ENCODE measurements around the gene EFNA3. TPM values are rescaled to one million over a fixed set of nuclear protein-coding genes. Genes with fewer than 3 reads are reported as not detected.

EFNA3 gene
- total RNA-seq, 1 experiment from 2014 or later = 2.3 TPM

- H3K27ac ChIP-seq (ENCODE audit: low read length) = no peak overlapping the region
- no peak for ATAC-seq
- H3K9me3 ChIP-seq (ENCODE audit: control insufficient read depth, insufficient read depth, low read depth, low read length) = no peaks in the 10 kb centered on the region
- H3K4me1 ChIP-seq (ENCODE audit: control insufficient read depth, insufficient read depth, low read length) = peaks cover 14% of the 10 kb centered on the region
- H3K27me3 ChIP-seq (ENCODE audit: control insufficient read depth, insufficient read depth, low read length) = no peaks in the 10 kb centered on the region
- ChIA-PET CTCF (no interaction called here), POLR2A (no interaction called here)
- DNase-seq (ENCODE audit: low read depth, low spot score) = no peak
- in situ Hi-C loops (cut with HindIII; ENCODE audit: low pct_unique_long_range_greater_than_20kb, low sequenced_read_pairs) (no loop called here), intact Hi-C loops (cut with micrococcal nuclease; ENCODE audit: unreplicated experiment) (no loop called here)
- H3K36me3 ChIP-seq (ENCODE audit: control insufficient read depth, insufficient read depth, low read length) = peaks cover 2% of the 10 kb centered on the region; the same call in 1 of the 2 replicates
- TF ChIP-seq REST (IDR thresholded peaks at IDR 0.05; ENCODE audit: insufficient read depth in 1 of 2, low read depth in 2 of 2, low read length in 1 of 2) (no peak), CTCF (IDR thresholded peaks at IDR 0.05) (no peak), POLR2AphosphoS5 (IDR thresholded peaks at IDR 0.05; ENCODE audit: low read depth, low read length) (no peak), SIN3A (IDR thresholded peaks at IDR 0.05; ENCODE audit: borderline replicate concordance, insufficient read depth, low read depth, low read length) (no peak), TCF7L2 (IDR thresholded peaks at IDR 0.05; ENCODE audit: low read depth, low read length) (no peak)
- no peak overlapping the region for H3K4me3 ChIP-seq (ENCODE audit: low read depth in 2 of 2, low read length in 2 of 2)
- no TSS peak for BruUV-seq (replicated peaks)
Measured at GRCh38 chr1:155053531-155054105, 25.0 kb upstream of the EFNA3 start.

GRCh38 chr1:155057104-155057503 is 21.5 kb upstream of the EFNA3 start:
- H3K27ac ChIP-seq (ENCODE audit: low read length) = no peak overlapping the region
- in situ Hi-C loops (cut with HindIII; ENCODE audit: low pct_unique_long_range_greater_than_20kb, low sequenced_read_pairs) = no loop called here
- intact Hi-C loops (cut with micrococcal nuclease; ENCODE audit: unreplicated experiment) = no loop called here
- no peak for DNase-seq (ENCODE audit: low read depth, low spot score)
- ChIA-PET POLR2A (no interaction called here), CTCF (no interaction called here)
- H3K36me3 ChIP-seq (ENCODE audit: control insufficient read depth, insufficient read depth, low read length) = no peaks in the 10 kb centered on the region
- no peak for ATAC-seq
- peaks cover 10% of the 10 kb centered on the region for H3K4me1 ChIP-seq (ENCODE audit: control insufficient read depth, insufficient read depth, low read length)
- H3K27me3 ChIP-seq (ENCODE audit: control insufficient read depth, insufficient read depth, low read length) = no peaks in the 10 kb centered on the region
- no TSS peak for BruUV-seq (replicated peaks)
- no peak overlapping the region for H3K4me3 ChIP-seq (ENCODE audit: low read depth in 2 of 2, low read length in 2 of 2)
- H3K9me3 ChIP-seq (ENCODE audit: control insufficient read depth, insufficient read depth, low read depth, low read length) = no peaks in the 10 kb centered on the region
- TF ChIP-seq POLR2AphosphoS5 (IDR thresholded peaks at IDR 0.05; ENCODE audit: low read depth, low read length) = no peak
- no peak for TF ChIP-seq SIN3A (IDR thresholded peaks at IDR 0.05; ENCODE audit: borderline replicate concordance, insufficient read depth, low read depth, low read length)
- no peak for TF ChIP-seq CTCF (IDR thresholded peaks at IDR 0.05)
- no peak for TF ChIP-seq REST (IDR thresholded peaks at IDR 0.05; ENCODE audit: insufficient read depth in 1 of 2, low read depth in 2 of 2, low read length in 1 of 2)
- no peak for TF ChIP-seq TCF7L2 (IDR thresholded peaks at IDR 0.05; ENCODE audit: low read depth, low read length)

Measured in Panc1 (cell line).